Ishikawa (cell line): ENCODE data around the gene LRRC45.

Source experiments
- CEBPB ChIP-seq: IDR thresholded peaks from 2 replicates; pipeline ENCODE4 v1.6.1; 2012
- CREB1 ChIP-seq: IDR thresholded peaks from 2 replicates; pipeline ENCODE4 v1.6.1; 2012; ENCODE audit warnings: low read depth
- EGR1 ChIP-seq: IDR thresholded peaks from 2 replicates; pipeline ENCODE4 v1.6.1; 2012
- EP300 ChIP-seq: IDR thresholded peaks from 2 replicates; pipeline ENCODE4 v1.6.1; 2012; ENCODE audit warnings: borderline replicate concordance
- FOXM1 ChIP-seq: IDR thresholded peaks from 2 replicates; pipeline ENCODE4 v1.6.1; 2012; ENCODE audit warnings: low read depth, borderline replicate concordance
- MAX ChIP-seq: IDR thresholded peaks from 2 replicates; pipeline ENCODE4 v1.6.1; 2012
- NFIC ChIP-seq: IDR thresholded peaks from 2 replicates; pipeline ENCODE4 v1.6.1; 2012
- RAD21 ChIP-seq: IDR thresholded peaks from 2 replicates; pipeline ENCODE4 v1.6.1; 2012; ENCODE audit warnings: low read depth
- REST ChIP-seq: IDR thresholded peaks from 2 replicates; pipeline ENCODE4 v1.6.1; 2012; ENCODE audit warnings: low read depth, mild to moderate bottlenecking
- TAF1 ChIP-seq: IDR thresholded peaks from 2 replicates; pipeline ENCODE4 v1.6.1; 2012; ENCODE audit warnings: low read depth, mild to moderate bottlenecking
- TCF12 ChIP-seq: IDR thresholded peaks from 2 replicates; pipeline ENCODE4 v1.6.1; 2012; ENCODE audit warnings: low read depth
- TEAD4 ChIP-seq: IDR thresholded peaks from 2 replicates; pipeline ENCODE4 v1.6.1; 2012
- YY1 ChIP-seq: IDR thresholded peaks from 2 replicates; pipeline ENCODE4 v1.6.1; 2012; ENCODE audit warnings: low read depth
- ZBTB7A ChIP-seq: IDR thresholded peaks from 2 replicates; pipeline ENCODE4 v1.6.1; 2012; ENCODE audit warnings: low read depth
- TF ChIP-seq, protein P1 (sequence below): IDR thresholded peaks from 2 replicates; pipeline ENCODE4 v1.6.1; 2012

Gene LRRC45

GRCh38 chr17:81980707-81981343 lies 42.3 kb upstream of the LRRC45 start:
- TF ChIP-seq EGR1, result no peak
- no peak for TF ChIP-seq CREB1
- TF ChIP-seq YY1, result no peak
- no peak for TF ChIP-seq REST
- no peak for TF ChIP-seq TCF12
- TF ChIP-seq EP300, result no peak
- no peak for TF ChIP-seq MAX
- TF ChIP-seq, protein P1, sequence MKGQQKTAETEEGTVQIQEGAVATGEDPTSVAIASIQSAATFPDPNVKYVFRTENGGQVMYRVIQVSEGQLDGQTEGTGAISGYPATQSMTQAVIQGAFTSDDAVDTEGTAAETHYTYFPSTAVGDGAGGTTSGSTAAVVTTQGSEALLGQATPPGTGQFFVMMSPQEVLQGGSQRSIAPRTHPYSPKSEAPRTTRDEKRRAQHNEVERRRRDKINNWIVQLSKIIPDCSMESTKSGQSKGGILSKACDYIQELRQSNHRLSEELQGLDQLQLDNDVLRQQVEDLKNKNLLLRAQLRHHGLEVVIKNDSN, result no peak
- TF ChIP-seq TAF1, result no peak
- no peak for TF ChIP-seq CEBPB
- TF ChIP-seq NFIC, result no peak
- TF ChIP-seq FOXM1, result no peak
- no peak for TF ChIP-seq RAD21
- TF ChIP-seq ZBTB7A, result no peak
- TF ChIP-seq TEAD4, result no peak

DNA sequence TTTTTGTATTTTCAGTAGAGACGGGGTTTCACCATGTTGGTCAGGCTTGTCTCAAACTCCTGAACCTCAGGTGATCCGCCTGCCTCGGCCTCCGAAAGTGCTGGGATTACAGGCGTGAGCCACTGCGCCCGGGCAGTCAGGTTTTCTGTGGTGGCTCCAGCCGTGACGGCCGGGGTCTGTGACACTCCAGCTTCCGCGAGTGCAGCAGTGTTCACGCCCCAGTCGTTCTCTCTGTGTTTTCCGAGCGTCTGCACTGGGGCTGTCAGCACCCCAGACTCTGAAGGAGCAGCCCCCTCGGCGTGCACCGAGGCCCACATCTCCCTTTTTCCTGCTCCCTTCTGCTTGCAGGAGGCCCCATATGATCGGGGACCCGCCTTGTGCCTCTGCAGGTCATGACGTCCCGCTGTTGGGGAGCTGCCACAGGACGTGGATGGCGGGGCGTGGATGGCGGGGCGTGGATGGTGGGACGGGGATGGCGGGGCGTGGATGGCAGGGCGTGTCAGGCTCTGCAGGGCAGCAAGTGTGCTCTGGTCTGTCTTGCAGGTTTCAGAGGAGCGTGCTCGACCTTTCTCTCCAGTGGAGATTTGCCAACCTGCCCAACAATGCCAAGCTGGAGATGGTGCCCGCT lies 40.0 kb upstream of the LRRC45 start:
- TF ChIP-seq TEAD4 (no peak), MAX (no peak), CREB1 (no peak), ZBTB7A (no peak), YY1 (no peak), RAD21 (no peak), NFIC (no peak), EP300 (no peak), TCF12 (no peak), EGR1 (no peak), REST (no peak)
- TF ChIP-seq, protein P1, result no peak

GRCh38 chr17:81983639-81984373 lies 39.3 kb upstream of the LRRC45 start:
- TF ChIP-seq TAF1 (no peak), YY1 (no peak), RAD21 (no peak), EGR1 (no peak), EP300 (no peak), CREB1 (no peak), REST (no peak)
- TF ChIP-seq, protein P1, result no peak
